Neuron (in vitro differentiated cells): Measurements from ENCODE around the gene PAX4.

Source experiments
- H2AFZ ChIP-seq: one replicate; pipeline ENCODE4 v1.6.1; 2013; ENCODE audit warnings: low read depth, mild to moderate bottlenecking, inconsistent platforms, low read length, moderate library complexity
- H3K27me3 ChIP-seq: one replicate; pipeline ENCODE4 v1.6.1; 2013; ENCODE audit warnings: low read length; ENCODE audit not compliant: insufficient read depth
- H3K36me3 ChIP-seq: one replicate; pipeline ENCODE4 v1.6.1; 2013; ENCODE audit warnings: low read length; ENCODE audit not compliant: insufficient read depth
- H3K4me1 ChIP-seq: one replicate; pipeline ENCODE4 v1.6.1; 2013; ENCODE audit warnings: low read length; ENCODE audit not compliant: insufficient read depth
- H3K4me3 ChIP-seq: 2 replicates; pipeline ENCODE4 v1.5.1; 2013; ENCODE audit warnings: mild to moderate bottlenecking, low read length, moderate library complexity
- H3K9me3 ChIP-seq: one replicate; pipeline ENCODE4 v1.6.1; 2013; ENCODE audit warnings: low read length

Gene PAX4, protein sequence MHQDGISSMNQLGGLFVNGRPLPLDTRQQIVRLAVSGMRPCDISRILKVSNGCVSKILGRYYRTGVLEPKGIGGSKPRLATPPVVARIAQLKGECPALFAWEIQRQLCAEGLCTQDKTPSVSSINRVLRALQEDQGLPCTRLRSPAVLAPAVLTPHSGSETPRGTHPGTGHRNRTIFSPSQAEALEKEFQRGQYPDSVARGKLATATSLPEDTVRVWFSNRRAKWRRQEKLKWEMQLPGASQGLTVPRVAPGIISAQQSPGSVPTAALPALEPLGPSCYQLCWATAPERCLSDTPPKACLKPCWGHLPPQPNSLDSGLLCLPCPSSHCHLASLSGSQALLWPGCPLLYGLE

GRCh38 chr7:127618042-127618441 is at the start of gene PAX4:
Gene PAX4, minus strand, starts transcription at chr7:127618142. Its CDS starts 2,214 bp downstream, at chr7:127615928.
- peaks cover 72% of the 10 kb centered on the region for H3K27me3 ChIP-seq
- no peak within 1 kb of the TSS for H2AFZ ChIP-seq
- no peaks in the 10 kb centered on the region for H3K36me3 ChIP-seq
- H3K9me3 ChIP-seq, result no peaks in the 10 kb centered on the region
- H3K4me1 ChIP-seq, result no peaks in the 10 kb centered on the region
- H3K4me3 ChIP-seq, result no peak within 1 kb of the TSS

DNA sequence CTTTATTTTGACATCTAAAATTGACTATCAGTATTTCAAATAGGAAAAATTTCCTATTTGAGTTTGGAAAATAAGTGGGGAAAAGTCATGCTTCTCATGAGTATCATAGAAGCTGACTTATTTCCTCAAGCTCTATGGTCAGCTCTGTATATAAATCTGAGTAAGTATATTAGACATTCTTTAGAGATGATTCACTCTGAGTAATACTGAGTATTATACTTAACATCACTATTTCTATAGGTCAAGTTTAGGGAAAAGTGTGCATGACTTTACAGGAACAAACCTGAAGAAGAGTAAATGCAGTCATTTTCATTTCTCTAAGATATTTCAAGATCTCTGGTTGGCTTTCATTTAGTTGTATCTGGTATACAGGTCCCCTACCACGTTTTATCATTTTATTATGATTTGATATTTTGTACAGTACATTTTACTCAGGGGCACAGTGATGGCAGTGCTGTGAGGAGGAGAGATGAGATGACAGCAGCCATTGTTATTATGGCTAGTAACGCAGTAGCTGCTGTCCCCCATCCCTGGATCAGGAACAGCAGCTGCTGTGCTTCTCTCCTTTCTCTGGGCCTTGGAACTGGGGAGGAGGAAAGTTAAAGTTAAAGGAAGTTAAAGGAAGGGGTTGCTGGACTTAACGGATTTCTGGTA is 49.2 kb upstream of the PAX4 start:
- no peak overlapping the region for H2AFZ ChIP-seq
- no peak overlapping the region for H3K4me3 ChIP-seq
- no peaks in the 10 kb centered on the region for H3K9me3 ChIP-seq
- H3K4me1 ChIP-seq, result no peaks in the 10 kb centered on the region
- no peaks in the 10 kb centered on the region for H3K27me3 ChIP-seq
- H3K36me3 ChIP-seq, result no peaks in the 10 kb centered on the region

DNA sequence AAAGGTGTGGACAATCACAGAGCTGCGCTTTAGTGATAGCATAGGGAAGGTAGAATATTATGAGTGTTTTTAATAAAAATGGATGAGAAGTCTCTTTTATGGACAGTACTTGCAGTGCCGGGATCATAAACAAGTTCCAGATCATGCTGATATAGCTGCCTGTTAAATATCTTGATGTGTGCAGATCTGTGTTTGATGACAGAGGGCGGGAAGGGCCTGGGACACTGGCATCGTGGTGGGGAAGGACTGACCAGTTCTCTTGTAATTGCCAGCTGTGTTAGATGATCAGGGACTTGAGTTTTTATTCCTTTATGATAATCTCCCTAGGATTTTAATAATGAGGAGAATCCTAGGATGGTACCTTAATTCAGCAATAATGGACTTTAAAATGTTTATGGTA is 48.7 kb upstream of the PAX4 start:
- Histone ChIP-seq H3K4me3 (no peak overlapping the region), H3K9me3 (no peaks in the 10 kb centered on the region), H3K4me1 (no peaks in the 10 kb centered on the region), H2AFZ (no peak overlapping the region), H3K36me3 (no peaks in the 10 kb centered on the region), H3K27me3 (no peaks in the 10 kb centered on the region)

DNA sequence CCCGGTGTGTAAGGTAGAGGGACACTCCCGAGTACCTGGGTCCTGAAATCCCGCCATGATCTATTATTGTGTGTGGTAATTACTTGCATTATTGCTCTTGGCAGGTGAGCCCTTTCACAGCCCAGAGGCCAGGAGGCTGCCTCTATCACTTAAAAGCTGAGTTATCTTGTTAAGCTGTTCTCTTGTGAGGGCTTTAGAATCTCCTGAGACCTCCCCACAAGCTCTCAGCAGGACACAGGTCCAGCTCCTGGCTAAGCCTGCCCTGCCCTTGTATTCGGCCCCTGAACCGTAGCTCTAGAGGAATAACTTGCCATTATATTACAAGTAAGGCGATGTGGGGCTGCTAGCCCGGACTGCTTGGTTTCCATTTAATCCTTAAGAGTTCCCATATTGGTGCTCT is 48.0 kb upstream of the PAX4 start:
- Histone ChIP-seq H3K4me1 (no peaks in the 10 kb centered on the region), H3K36me3 (no peaks in the 10 kb centered on the region), H3K4me3 (no peak overlapping the region), H3K27me3 (no peaks in the 10 kb centered on the region), H2AFZ (no peak overlapping the region), H3K9me3 (no peaks in the 10 kb centered on the region)

DNA sequence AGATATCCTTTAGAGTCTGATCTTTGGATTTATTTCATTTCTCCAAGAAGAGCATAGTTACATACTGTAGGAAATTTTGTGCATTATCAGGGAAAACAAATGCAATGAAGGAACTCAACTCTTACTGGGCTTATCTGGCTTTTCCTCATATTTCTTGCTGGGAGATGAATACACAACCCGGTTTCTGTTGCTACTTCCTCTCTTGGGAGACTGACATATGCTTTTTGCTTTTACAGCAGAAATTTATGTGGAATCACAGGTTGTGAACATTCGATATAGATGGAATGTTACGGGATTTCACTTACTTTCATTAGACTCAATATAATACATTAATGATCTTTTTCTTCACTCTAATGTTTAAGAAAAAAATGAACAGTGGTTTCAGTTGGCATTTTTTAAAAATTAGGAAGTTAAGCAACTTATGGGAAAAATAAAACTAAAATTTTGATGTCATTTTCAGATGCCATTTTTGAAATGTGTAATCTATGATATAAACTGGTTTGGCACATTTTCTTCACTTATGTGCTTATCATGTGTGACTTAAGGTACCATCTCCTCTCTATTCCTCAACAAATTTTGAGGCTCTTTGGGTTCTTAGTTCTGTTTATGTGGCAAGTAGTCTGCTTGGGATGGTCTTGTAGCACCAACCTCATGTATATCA is 41.2 kb upstream of the PAX4 start:
- Histone ChIP-seq H3K36me3 (peaks cover 16% of the 10 kb centered on the region), H3K9me3 (no peaks in the 10 kb centered on the region), H3K4me1 (peaks cover 6% of the 10 kb centered on the region), H3K27me3 (no peaks in the 10 kb centered on the region), H3K4me3 (no peak overlapping the region), H2AFZ (no peak overlapping the region)

GRCh38 chr7:127657500-127657899 is 39.6 kb upstream of the PAX4 start:
- Histone ChIP-seq H3K27me3 (no peaks in the 10 kb centered on the region), H2AFZ (no peak overlapping the region), H3K36me3 (peaks cover 18% of the 10 kb centered on the region), H3K4me3 (no peak overlapping the region), H3K4me1 (peaks cover 22% of the 10 kb centered on the region), H3K9me3 (no peaks in the 10 kb centered on the region)

DNA sequence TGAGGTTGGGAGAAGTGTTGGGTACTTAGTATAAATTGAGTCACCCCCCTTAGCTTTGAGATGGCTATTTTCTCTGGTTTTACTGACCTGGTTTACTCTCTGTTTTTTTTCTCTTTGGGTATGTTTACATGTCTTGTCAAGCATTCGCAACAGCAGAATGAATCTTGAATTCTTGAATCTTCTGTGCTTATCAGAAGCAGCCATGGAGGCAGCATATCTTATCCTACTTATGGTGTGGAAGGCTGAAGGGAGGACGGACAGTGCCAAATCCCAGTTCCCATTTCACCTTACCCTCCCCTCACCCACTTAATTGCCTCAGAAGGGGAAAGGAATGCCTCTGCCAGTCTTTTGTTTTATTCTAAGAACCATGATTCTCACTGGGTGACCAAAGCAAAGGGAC is 37.8 kb upstream of the PAX4 start:
- Histone ChIP-seq H3K27me3 (no peaks in the 10 kb centered on the region), H3K4me1 (peaks cover 30% of the 10 kb centered on the region), H3K9me3 (no peaks in the 10 kb centered on the region), H3K36me3 (peaks cover 18% of the 10 kb centered on the region), H2AFZ (no peak overlapping the region), H3K4me3 (no peak overlapping the region)

GRCh38 chr7:127654404-127655394 is 36.8 kb upstream of the PAX4 start:
- Histone ChIP-seq H3K4me3 (no peak overlapping the region), H3K4me1 (peaks cover 30% of the 10 kb centered on the region), H3K27me3 (no peaks in the 10 kb centered on the region), H3K36me3 (peaks cover 18% of the 10 kb centered on the region), H3K9me3 (no peaks in the 10 kb centered on the region), H2AFZ (no peak overlapping the region)

GRCh38 chr7:127653396-127653795 is 35.5 kb upstream of the PAX4 start:
- no peak overlapping the region for H2AFZ ChIP-seq
- peak overlapping the region; percentile 84 for H3K4me3 ChIP-seq
- peaks cover 30% of the 10 kb centered on the region for H3K4me1 ChIP-seq
- peaks cover 12% of the 10 kb centered on the region for H3K36me3 ChIP-seq
- no peaks in the 10 kb centered on the region for H3K9me3 ChIP-seq
- H3K27me3 ChIP-seq, result no peaks in the 10 kb centered on the region

- H3K4me3 ChIP-seq, result peak overlapping the region; percentile 84
- H3K36me3 ChIP-seq, result peaks cover 10% of the 10 kb centered on the region
- no peaks in the 10 kb centered on the region for H3K27me3 ChIP-seq
- H3K4me1 ChIP-seq, result peaks cover 30% of the 10 kb centered on the region
- H3K9me3 ChIP-seq, result no peaks in the 10 kb centered on the region
- H2AFZ ChIP-seq, result peak overlapping the region; percentile 49
Measured at GRCh38 chr7:127652333-127653248, 34.6 kb upstream of the PAX4 start.

GRCh38 chr7:127651556-127652332 is 33.8 kb upstream of the PAX4 start, which contains the start of gene SND1:
Gene SND1, plus strand, starts transcription at chr7:127652194. Its CDS starts 180 bp downstream, at chr7:127652374.
- H2AFZ ChIP-seq, result peak within 1 kb of the TSS; percentile 87
- H3K36me3 ChIP-seq, result peaks cover 8% of the 10 kb centered on the region
- no peaks in the 10 kb centered on the region for H3K27me3 ChIP-seq
- H3K4me1 ChIP-seq, result peaks cover 30% of the 10 kb centered on the region
- H3K4me3 ChIP-seq, result peak within 1 kb of the TSS; percentile 84
- no peaks in the 10 kb centered on the region for H3K9me3 ChIP-seq
